ENCODE measurements around the gene PEPD. TPM values are rescaled to one million over a fixed set of nuclear protein-coding genes. Genes with fewer than 3 reads are reported as not detected.

PEPD gene
- total and polyA plus RNA-seq, 2 of the 4 experiments (the other 2 are of a cell fraction), result 36.7 to 88.4 TPM

DNA sequence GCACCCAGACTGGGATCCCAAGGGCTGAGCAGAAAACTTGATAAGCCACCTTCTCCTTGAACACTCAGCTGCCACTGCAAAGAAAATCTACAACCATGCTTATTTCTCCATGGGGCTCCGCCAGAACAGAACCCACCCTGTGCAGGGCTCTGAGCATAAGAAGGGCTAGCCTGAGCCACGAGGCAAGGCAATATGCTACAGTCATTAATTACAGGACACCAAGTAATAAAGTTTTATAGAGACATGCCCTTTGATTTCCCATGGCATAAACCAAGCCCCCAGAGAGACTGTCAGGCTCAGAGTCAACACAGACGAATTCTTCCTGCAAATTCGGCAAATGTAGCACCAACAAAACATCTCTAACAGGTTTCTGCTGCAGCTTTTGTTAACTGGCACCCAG is 5.7 kb downstream of the PEPD start:
- H3K4me1 ChIP-seq (ENCODE audit: control insufficient read depth, insufficient read depth, low read length), result peaks cover 2% of the 10 kb centered on the region; the same call in 1 of the 2 replicates
- dilution Hi-C loops (cut with HindIII; ENCODE audit: low sequenced_read_pairs, unreplicated experiment), result no loop called here
- no peak overlapping the region for H2BK5ac ChIP-seq (ENCODE audit: low read depth, low read length, poor library complexity, severe bottlenecking)
- TF ChIP-seq POLR2A (IDR thresholded peaks at IDR 0.05; ENCODE audit: low read depth, low read length) (no peak), RAD21 (IDR thresholded peaks at IDR 0.05; ENCODE audit: low read length) (no peak), CHD1 (IDR thresholded peaks at IDR 0.05; ENCODE audit: low read depth, low read length) (no peak), MAFK (IDR thresholded peaks at IDR 0.05; ENCODE audit: low read depth, low read length) (no peak), BHLHE40 (IDR thresholded peaks at IDR 0.05; ENCODE audit: low read depth, low read length) (no peak)
- ChIA-PET POLR2A (ENCODE audit: unreplicated experiment) (no interaction called here), CTCF (no interaction called here)
- WGBS, 2 experiments (ENCODE audit: extremely low coverage in 2 of 2, insufficient read length in 1 of 2), result 52% methylated on average over 2 of the region's 4 CpGs; no CpG with 5 or more reads in 1 of the 2 experiments
- H4K20me1 ChIP-seq (ENCODE audit: insufficient read depth, low read length), result peaks cover 23% of the 10 kb centered on the region
- H3K9me3 ChIP-seq (ENCODE audit: control insufficient read depth, insufficient read depth, low read length), result no peaks in the 10 kb centered on the region
- H3K23ac ChIP-seq (ENCODE audit: low read depth, low read length), result no peak overlapping the region
- H3K56ac ChIP-seq (ENCODE audit: extremely low read depth, insufficient read depth, low read length), result no peak overlapping the region
- ATAC-seq (ENCODE audit: low read depth) (no peak), DNase-seq (no peak)
- no peak overlapping the region for H2BK15ac ChIP-seq (ENCODE audit: low read depth, low read length)
- no peak overlapping the region for H4K5ac ChIP-seq (ENCODE audit: low read depth, low read length)
- peaks cover 2% of the 10 kb centered on the region; the same call in 1 of the 2 replicates for H3K9me1 ChIP-seq (ENCODE audit: insufficient read depth, low read length)
- H3K9ac ChIP-seq (ENCODE audit: low read depth, low read length), result no peak overlapping the region
- H3K36me3 ChIP-seq (ENCODE audit: control insufficient read depth, insufficient read depth, low read length), result 0 out of 2 replicates have a peak, but pooled peaks cover 2% of the 10 kb centered on the region
- H2BK120ac ChIP-seq (ENCODE audit: low read depth, low read length), result no peak overlapping the region
- H3K14ac ChIP-seq (replicated peaks; ENCODE audit: low read depth, low read length), result no peak overlapping the region
- H2BK20ac ChIP-seq (ENCODE audit: low read depth, low read length), result no peak overlapping the region
- intact Hi-C loops (cut with micrococcal nuclease), result no loop called here
- H4K91ac ChIP-seq (ENCODE audit: insufficient read depth, low read depth, low read length), result no peak overlapping the region
- no peaks in the 10 kb centered on the region for H3K27me3 ChIP-seq (ENCODE audit: control insufficient read depth, insufficient read depth, low read length)
- H2AK9ac ChIP-seq (replicated peaks; ENCODE audit: low read depth, low read length, poor library complexity), result no peak overlapping the region
- no peak overlapping the region for H3K27ac ChIP-seq (ENCODE audit: insufficient read depth, low read length)
- H3K4ac ChIP-seq (ENCODE audit: low read depth, low read length), result no peak overlapping the region
- peaks cover 7 to 45% of the 10 kb centered on the region in 2 experiments for H3K79me1 ChIP-seq (ENCODE audit: low read depth in 1 of 2, low read length in 2 of 2)
- no peak overlapping the region for H3K18ac ChIP-seq (ENCODE audit: low read depth, low read length)
- in situ Hi-C loops (cut with MboI; ENCODE audit: low sequenced_read_pairs), result no loop called here
- no peak overlapping the region for H2AK5ac ChIP-seq (ENCODE audit: low read depth, low read length)
- H2AFZ ChIP-seq (replicated peaks; ENCODE audit: low read length, poor library complexity), result no peak overlapping the region
- no peak overlapping the region for H4K8ac ChIP-seq (ENCODE audit: low read depth in 2 of 2, low read length in 2 of 2)
- no TSS peak for BruUV-seq (replicated peaks)
- H3K4me2 ChIP-seq (ENCODE audit: low read depth, low read length), result no peak overlapping the region
- H3K4me3 ChIP-seq (ENCODE audit: insufficient read depth, low read depth, low read length), result no peak overlapping the region
